Testis (tissue), 2 donors: ENCODE results near the gene ST6GALNAC6.

Source experiments
- POLR2A ChIP-seq: fragments of 450-650 bp; IDR thresholded peaks from one replicate; pipeline ENCODE4 v1.6.1; 2017; ENCODE audit warnings: antibody characterized with exemption, mild to moderate bottlenecking, moderate library complexity
- TF ChIP-seq, protein P1 (sequence below), 3 experiments: fragments of 450-650 bp in 2 of 3; fragments of 200-600 bp in 1 of 3; sonication (generic) in 1 of 3; IDR thresholded peaks; one replicate each; pipeline ENCODE4 v1.5.1; 2016 to 2019; ENCODE audit warnings: antibody characterized with exemption in 3 of 3, mild to moderate bottlenecking in 2 of 3, moderate library complexity in 1 of 3

DNA sequence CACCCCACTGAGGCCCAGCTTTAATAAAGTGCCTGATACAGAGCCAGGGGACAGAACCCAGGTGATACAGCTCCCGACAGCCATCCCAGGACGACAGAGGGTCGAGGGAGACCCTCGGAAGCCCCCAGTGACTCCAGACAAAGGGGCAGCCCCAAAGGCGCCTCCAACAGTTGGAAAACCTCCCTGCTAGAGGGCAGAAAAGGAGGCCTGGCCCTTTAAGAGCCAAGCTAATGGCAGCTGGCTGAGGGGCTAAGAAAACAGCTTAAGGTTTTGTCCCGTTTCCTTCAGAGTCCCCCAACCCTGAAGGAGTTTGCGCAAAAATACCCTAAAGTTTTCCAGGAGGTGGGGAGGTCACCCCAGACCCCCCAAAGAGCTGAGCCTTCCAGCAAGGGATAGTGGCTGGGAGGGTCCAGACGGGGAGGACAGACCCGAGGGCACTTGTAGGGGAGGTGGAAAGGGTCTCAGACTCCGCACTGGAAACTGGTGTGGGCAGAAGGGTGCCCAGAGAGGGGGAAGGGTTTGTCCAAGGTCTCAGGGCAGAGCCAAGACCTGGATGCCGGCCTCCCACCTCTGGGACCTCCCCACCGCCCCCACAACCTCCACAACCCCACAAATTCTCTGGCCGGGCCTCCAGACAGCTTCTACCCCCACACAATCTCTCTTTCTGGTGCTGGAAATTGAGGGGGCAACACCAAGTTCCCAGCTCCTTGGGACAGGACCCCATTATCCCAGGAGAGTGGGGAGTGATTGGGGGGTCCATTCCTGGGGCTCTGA is 13.7 kb downstream of the ST6GALNAC6 start:
- TF ChIP-seq POLR2A, result no peak
- TF ChIP-seq, protein P1, sequence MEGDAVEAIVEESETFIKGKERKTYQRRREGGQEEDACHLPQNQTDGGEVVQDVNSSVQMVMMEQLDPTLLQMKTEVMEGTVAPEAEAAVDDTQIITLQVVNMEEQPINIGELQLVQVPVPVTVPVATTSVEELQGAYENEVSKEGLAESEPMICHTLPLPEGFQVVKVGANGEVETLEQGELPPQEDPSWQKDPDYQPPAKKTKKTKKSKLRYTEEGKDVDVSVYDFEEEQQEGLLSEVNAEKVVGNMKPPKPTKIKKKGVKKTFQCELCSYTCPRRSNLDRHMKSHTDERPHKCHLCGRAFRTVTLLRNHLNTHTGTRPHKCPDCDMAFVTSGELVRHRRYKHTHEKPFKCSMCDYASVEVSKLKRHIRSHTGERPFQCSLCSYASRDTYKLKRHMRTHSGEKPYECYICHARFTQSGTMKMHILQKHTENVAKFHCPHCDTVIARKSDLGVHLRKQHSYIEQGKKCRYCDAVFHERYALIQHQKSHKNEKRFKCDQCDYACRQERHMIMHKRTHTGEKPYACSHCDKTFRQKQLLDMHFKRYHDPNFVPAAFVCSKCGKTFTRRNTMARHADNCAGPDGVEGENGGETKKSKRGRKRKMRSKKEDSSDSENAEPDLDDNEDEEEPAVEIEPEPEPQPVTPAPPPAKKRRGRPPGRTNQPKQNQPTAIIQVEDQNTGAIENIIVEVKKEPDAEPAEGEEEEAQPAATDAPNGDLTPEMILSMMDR (IDR thresholded peaks at IDR 0.05), result no peak
